HEK293 (cell line): ENCODE results near the gene NOX3.

Experiments
- PBX3 ChIP-seq: sonication (generic); formaldehyde crosslinking; IDR thresholded peaks from 2 replicates; pipeline ENCODE4 v1.8.1; 2022; ENCODE audit warnings: mild to moderate bottlenecking, moderate library complexity, missing genetic modification reagents
- PRDM4 ChIP-seq: fragments of 450-650 bp; formaldehyde crosslinking; IDR thresholded peaks from 2 replicates; pipeline ENCODE4 v1.5.1; 2017; ENCODE audit warnings: missing biosample characterization, missing genetic modification characterization
- ZNF133 ChIP-seq: fragments of 450-650 bp; formaldehyde crosslinking; IDR thresholded peaks from 2 replicates; pipeline ENCODE4 v1.5.1; 2016; ENCODE audit warnings: missing biosample characterization, missing genetic modification characterization
- ZNF514 ChIP-seq: fragments of 450-650 bp; formaldehyde crosslinking; IDR thresholded peaks from 2 replicates; pipeline ENCODE4 v1.5.1; 2016; ENCODE audit warnings: missing biosample characterization, missing genetic modification characterization
- ZNF580 ChIP-seq: fragments of 450-650 bp; formaldehyde crosslinking; IDR thresholded peaks from 2 replicates; pipeline ENCODE4 v1.5.1; 2016; ENCODE audit warnings: missing biosample characterization, missing genetic modification characterization

- TF ChIP-seq PRDM4 (tag by site-specific recombination) (no peak), ZNF133 (tag by site-specific recombination) (no peak), PBX3 (no peak), ZNF580 (tag by site-specific recombination) (no peak), ZNF514 (tag by site-specific recombination) (no peak)
Measured at GRCh38 chr6:155366325-155366724, 89.3 kb downstream of the NOX3 start.
